ENCODE data around the gene CD151. TPM values are rescaled to one million over a fixed set of nuclear protein-coding genes. Genes with fewer than 3 reads are reported as not detected.

CD151 gene
- total RNA-seq, 1 experiment from 2014 or later = 296 TPM

GRCh38 chr11:833849-834311 lies 1.1 kb downstream of the CD151 start:
- Histone ChIP-seq H3K4me2 (ENCODE audit: low read length) (peak overlapping the region; percentile 96), H3K36me3 (ENCODE audit: control insufficient read depth in 1 of 2, insufficient read depth in 2 of 2, low read length in 2 of 2) (peaks cover 3 to 22% of the 10 kb centered on the region in 2 experiments; a peak in 2 of 4 replicates), H2AFZ (ENCODE audit: low read depth, low read length, poor library complexity, severe bottlenecking) (no peak overlapping the region), H4K20me1 (ENCODE audit: insufficient read depth) (peaks cover 10% of the 10 kb centered on the region; the same call in 1 of the 2 replicates), H3K9me2 (ENCODE audit: insufficient read depth) (no peaks in the 10 kb centered on the region), H3K4me3 (replicated peaks in 1 of 2; ENCODE audit: low read depth in 1 of 2, low read length in 2 of 2) (peak overlapping the region; percentile 82 to 90), H3K27ac (ENCODE audit: low read depth, low read length) (peak overlapping the region; percentile 96), H3K27me3 (ENCODE audit: insufficient read depth, low read length) (no peaks in the 10 kb centered on the region), H3K79me2 (ENCODE audit: insufficient read depth, low read length) (peaks cover 57% of the 10 kb centered on the region), H3K9me3 (ENCODE audit: control insufficient read depth in 1 of 2, insufficient read depth in 1 of 2, low read depth in 1 of 2, low read length in 2 of 2) (no peaks in the 10 kb centered on the region), H3K9ac (ENCODE audit: low read length) (peak overlapping the region; percentile 93), H3K4me1 (ENCODE audit: control insufficient read depth in 1 of 2, insufficient read depth in 2 of 2, low read length in 2 of 2) (peaks cover 28 to 64% of the 10 kb centered on the region in 2 experiments)
- ChIA-PET CTCF (interaction anchor here (1.1 kb wide), 1 partner anchor 23 kb away, joined by 3 read pairs; no protein-coding TSS in a partner anchor), POLR2A (interaction anchor here (1.7 to 2.2 kb wide), 4 partner anchors 10 to 25 kb away, joined by 9 to 26 read pairs (median 14); partner anchors contain the start of gene RPLP2), RAD21 (ENCODE audit: low non-redundant PET in 1 of 2, low total read pairs in 2 of 2, uncharacterized antibody in 2 of 2, unreplicated experiment in 2 of 2) (no interaction called here)
- no peak for DNase-seq (ENCODE audit: low read depth, low spot score)
- BruUV-seq (replicated peaks) = no TSS peak
- TF ChIP-seq EGR1 (IDR thresholded peaks at IDR 0.05; ENCODE audit: low read depth) = no peak
- no peak for TF ChIP-seq FOSL1 (IDR thresholded peaks at IDR 0.05; ENCODE audit: low read depth)
- no peak for TF ChIP-seq YY1 (IDR thresholded peaks at IDR 0.05; ENCODE audit: extremely low read depth, insufficient replicate concordance, low read depth, low read length)
- TF ChIP-seq POLR2AphosphoS5 (IDR thresholded peaks at IDR 0.05; ENCODE audit: low read depth, low read length) = 0 out of 2 replicates have a peak, but pooled peaks have one; percentile 11
- no peak for TF ChIP-seq CBX3 (IDR thresholded peaks at IDR 0.05; ENCODE audit: low read depth)
- no peak for TF ChIP-seq POLR2A (IDR thresholded peaks at IDR 0.05; ENCODE audit: borderline replicate concordance, extremely low read depth, insufficient read depth, insufficient read length)
- intact Hi-C loops (cut with micrococcal nuclease) = no loop called here
- ATAC-seq = no peak

DNA sequence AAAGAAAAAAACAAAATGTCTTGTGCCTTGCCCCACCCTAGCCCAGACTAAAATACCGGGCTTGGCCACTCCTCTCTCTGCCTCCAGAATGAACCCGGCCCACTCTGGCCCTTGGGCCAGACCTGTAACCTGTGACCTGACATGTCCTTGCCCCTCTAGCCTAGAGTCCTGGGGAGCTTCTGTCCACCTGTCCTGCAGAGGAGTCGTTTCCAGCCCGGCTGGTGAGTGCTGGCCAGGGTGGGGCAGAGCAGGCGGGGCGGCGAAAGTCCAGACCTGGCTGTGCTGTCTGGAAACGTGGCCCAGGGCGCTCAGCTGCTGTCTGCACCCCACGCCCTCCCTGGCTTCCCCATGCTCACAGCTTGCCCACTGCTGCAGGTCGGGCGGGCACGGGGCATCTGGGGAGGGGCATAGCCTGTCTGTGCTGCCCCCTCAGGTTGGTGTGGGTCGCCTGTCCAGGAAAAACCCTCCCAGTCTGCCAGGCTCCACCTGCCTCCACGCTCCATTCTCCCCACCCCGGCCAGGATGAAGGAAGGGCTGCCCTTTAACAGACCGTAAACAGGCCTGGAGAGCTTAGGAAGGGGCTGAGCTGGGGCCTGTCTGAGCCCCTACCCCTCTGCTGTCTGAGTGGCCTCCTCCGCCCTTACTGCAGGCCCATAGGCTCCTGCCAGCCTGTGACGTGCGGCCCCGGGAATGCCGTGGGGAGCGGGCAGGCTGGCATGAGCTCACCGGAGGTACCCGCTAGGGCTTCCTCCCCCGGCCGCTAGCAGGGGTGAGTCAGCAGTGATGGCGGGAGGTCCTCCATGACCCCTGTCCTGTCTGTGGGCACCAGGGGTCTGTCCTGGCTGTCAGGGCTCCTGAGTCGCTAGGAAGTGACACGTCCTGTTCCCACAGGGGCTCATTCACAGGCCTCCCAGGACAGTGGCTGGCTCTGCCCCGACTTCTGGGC lies 1.9 kb downstream of the CD151 start:
- Histone ChIP-seq H3K9ac (ENCODE audit: low read length) (peak overlapping the region; percentile 93), H3K36me3 (ENCODE audit: control insufficient read depth in 1 of 2, insufficient read depth in 2 of 2, low read length in 2 of 2) (peaks cover 3 to 29% of the 10 kb centered on the region in 2 experiments; a peak in 2 of 4 replicates), H3K27me3 (ENCODE audit: insufficient read depth, low read length) (no peaks in the 10 kb centered on the region), H2AFZ (ENCODE audit: low read depth, low read length, poor library complexity, severe bottlenecking) (no peak overlapping the region), H3K27ac (ENCODE audit: low read depth, low read length) (peak overlapping the region; percentile 96), H3K9me2 (ENCODE audit: insufficient read depth) (no peaks in the 10 kb centered on the region), H3K4me1 (ENCODE audit: control insufficient read depth in 1 of 2, insufficient read depth in 2 of 2, low read length in 2 of 2) (peaks cover 35 to 72% of the 10 kb centered on the region in 2 experiments), H4K20me1 (ENCODE audit: insufficient read depth) (peaks cover 11% of the 10 kb centered on the region; the same call in 1 of the 2 replicates), H3K79me2 (ENCODE audit: insufficient read depth, low read length) (peaks cover 64% of the 10 kb centered on the region), H3K4me3 (replicated peaks in 1 of 2; ENCODE audit: low read depth in 1 of 2, low read length in 2 of 2) (peak overlapping the region; percentile 82 to 90), H3K9me3 (ENCODE audit: control insufficient read depth in 1 of 2, insufficient read depth in 1 of 2, low read depth in 1 of 2, low read length in 2 of 2) (no peaks in the 10 kb centered on the region), H3K4me2 (ENCODE audit: low read length) (peak overlapping the region; percentile 96)
- ChIA-PET CTCF (interaction anchor here (1.1 kb wide), 2 partner anchors 9 to 22 kb away, joined by 3 to 5 read pairs; no protein-coding TSS in a partner anchor), POLR2A (interaction anchor here (0.6 to 2.2 kb wide), 10 partner anchors 9 to 259 kb away, joined by 3 to 26 read pairs (median 4); partner anchors contain the start of genes PIDD1 and RPLP2), RAD21 (ENCODE audit: low non-redundant PET in 1 of 2, low total read pairs in 2 of 2, uncharacterized antibody in 2 of 2, unreplicated experiment in 2 of 2) (interaction anchor here (0.9 to 1.1 kb wide), 2 partner anchors 9 kb away, joined by 3 read pairs; no protein-coding TSS in a partner anchor)
- ATAC-seq = peak; percentile 63
- DNase-seq (ENCODE audit: low read depth, low spot score) = peak; percentile 72
- intact Hi-C loops (cut with micrococcal nuclease) = no loop called here
- TSS peak; percentile 70 for BruUV-seq (replicated peaks)
- TF ChIP-seq SP1 (IDR thresholded peaks at IDR 0.05; ENCODE audit: low read depth) = no peak
- TF ChIP-seq CEBPB (IDR thresholded peaks at IDR 0.05; ENCODE audit: low read depth) = no peak
- TF ChIP-seq SIN3A (IDR thresholded peaks at IDR 0.05; ENCODE audit: low read depth) = no peak
- TF ChIP-seq CTCF (IDR thresholded peaks at IDR 0.05 in 2 of 3, conservative IDR thresholded peaks at IDR 0.05 in 1 of 3; ENCODE audit: borderline replicate concordance in 1 of 3, insufficient read depth in 1 of 3, low read depth in 2 of 3, low read length in 2 of 3) = no peak
- no peak for TF ChIP-seq EZH2phosphoT487 (IDR thresholded peaks at IDR 0.05; ENCODE audit: borderline replicate concordance)
- no peak for TF ChIP-seq EGR1 (IDR thresholded peaks at IDR 0.05; ENCODE audit: low read depth)
- no peak for TF ChIP-seq FOSL1 (IDR thresholded peaks at IDR 0.05; ENCODE audit: low read depth)
- no peak for TF ChIP-seq TCF7L2 (IDR thresholded peaks at IDR 0.05; ENCODE audit: borderline replicate concordance, extremely low read depth, insufficient read depth, insufficient read length)
- no peak for TF ChIP-seq CBX3 (IDR thresholded peaks at IDR 0.05; ENCODE audit: low read depth)
- TF ChIP-seq ELF1 (IDR thresholded peaks at IDR 0.05; ENCODE audit: borderline replicate concordance, low read depth) = no peak
- TF ChIP-seq JUND (IDR thresholded peaks at IDR 0.05) = no peak
- TF ChIP-seq RAD21 (IDR thresholded peaks at IDR 0.05; ENCODE audit: low read depth) = no peak
- TF ChIP-seq SRF (IDR thresholded peaks at IDR 0.05; ENCODE audit: low read depth) = no peak
- TF ChIP-seq POLR2A (IDR thresholded peaks at IDR 0.05; ENCODE audit: borderline replicate concordance, extremely low read depth, insufficient read depth, insufficient read length) = no peak
- TF ChIP-seq EZH2 (IDR thresholded peaks at IDR 0.05) = no peak
